NCI-H526 (cell line): ENCODE results near the gene PTPN1.
"Not testable (repeated sequence)": the region's sequence is repeated elsewhere in the genome, so short reads cannot be mapped to it uniquely, and the experiment has no call there.

Experiments used
- DNase-seq, 2 experiments: peaks; one replicate each; lab custom pipeline; 2025; lab: John Stamatoyannopoulos, UW

PTPN1 gene

DNA sequence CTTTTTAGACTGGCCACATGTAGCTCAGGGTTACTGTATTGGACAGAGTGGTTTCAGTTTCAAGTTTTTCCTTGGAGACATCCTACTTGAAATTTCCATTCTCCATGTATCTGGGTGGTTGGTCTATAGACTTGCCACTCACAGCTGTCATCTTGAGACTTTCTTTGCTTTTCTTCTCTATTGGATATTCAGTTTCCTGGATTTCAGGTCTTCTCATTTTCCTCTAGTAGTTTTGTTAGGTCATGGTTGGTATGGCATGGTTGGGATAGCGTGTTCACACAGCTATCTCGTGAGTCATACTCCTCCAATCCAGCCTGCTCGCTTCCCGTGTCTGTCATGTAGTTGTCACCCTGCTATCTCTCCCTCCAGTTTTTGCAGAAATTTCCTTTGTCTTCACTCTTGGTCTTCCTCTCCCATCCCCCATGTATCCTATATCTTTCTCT, 48.3 kb downstream of the PTPN1 start:
- no peak for DNase-seq

DNA sequence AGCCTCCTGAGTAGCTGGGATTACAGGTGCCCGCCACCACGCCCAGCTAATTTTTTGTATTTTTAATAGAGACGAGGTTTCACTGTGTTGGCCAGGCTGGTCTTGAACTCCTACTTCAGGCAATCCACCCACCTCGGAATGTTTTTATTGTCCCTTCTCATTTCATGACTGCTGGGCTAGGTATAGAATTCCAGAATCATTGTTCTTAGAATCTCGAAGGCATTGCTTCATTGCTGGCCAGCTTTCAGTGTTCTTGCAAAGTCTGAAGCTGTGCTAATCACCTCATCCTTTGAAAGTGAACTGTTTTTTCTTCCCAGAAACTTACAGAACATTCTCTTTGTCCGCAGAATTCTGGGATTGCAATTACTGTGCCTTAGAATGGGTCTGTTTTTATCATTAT, 49.0 kb downstream of the PTPN1 start:
- no peak for DNase-seq

DNA sequence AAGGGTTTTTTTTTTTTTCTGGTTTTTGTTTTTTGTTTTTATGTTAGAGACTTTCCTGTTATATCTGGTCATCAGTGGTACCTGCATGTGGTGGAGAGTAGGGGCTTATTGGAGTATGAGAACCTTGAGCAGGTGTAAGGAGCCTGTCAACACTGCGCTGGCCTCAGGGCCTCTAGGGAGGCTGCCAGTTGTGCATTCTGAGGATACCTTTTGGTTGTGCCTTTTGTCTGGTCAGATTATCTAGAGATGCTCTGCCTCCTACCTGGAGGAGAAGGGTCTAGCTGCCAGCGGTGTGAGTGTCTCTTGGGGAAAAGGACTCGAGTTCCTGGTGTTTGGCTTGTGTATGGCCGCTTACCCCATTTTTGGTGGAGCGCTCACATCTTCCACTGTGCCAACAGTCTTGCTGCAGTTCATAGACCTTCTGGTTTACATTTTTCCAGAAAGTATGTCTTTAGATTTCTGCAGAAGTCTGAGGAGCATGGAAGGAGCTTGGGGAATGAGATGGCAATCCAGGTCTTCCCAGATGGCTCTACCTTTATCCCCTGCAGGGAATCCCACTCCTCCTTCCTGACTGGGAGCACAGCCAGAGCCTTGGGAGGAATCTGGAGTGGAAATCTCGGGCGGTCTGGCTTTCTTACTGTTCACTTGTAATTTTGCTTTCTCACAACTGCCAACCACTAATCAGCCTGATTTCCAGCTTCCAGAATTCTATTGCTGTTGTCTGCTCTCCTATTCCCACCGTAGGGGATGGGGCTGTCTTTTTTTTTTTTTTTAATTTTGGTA, 49.9 kb downstream of the PTPN1 start:
- no peak for DNase-seq

DNA sequence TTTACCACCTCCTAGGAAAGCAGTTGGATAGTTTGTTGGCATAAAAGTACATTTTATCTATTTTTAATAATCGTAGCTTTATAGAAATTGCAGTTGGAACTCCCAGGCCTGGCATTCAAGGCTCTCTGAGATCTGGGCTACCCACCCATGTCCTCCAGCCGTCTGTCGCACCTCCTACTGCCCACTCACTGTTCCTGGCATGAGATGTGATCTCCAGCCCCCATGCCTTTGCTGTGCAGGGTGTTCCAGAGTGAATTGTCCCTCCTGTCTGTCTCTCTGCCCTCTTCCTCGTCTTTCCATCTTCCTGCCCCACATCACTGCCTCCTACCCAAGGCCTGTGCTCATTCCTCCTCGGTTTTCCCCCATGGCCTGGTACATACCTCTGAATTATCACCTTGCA, 50.7 kb downstream of the PTPN1 start:
- DNase-seq, result no peak

DNA sequence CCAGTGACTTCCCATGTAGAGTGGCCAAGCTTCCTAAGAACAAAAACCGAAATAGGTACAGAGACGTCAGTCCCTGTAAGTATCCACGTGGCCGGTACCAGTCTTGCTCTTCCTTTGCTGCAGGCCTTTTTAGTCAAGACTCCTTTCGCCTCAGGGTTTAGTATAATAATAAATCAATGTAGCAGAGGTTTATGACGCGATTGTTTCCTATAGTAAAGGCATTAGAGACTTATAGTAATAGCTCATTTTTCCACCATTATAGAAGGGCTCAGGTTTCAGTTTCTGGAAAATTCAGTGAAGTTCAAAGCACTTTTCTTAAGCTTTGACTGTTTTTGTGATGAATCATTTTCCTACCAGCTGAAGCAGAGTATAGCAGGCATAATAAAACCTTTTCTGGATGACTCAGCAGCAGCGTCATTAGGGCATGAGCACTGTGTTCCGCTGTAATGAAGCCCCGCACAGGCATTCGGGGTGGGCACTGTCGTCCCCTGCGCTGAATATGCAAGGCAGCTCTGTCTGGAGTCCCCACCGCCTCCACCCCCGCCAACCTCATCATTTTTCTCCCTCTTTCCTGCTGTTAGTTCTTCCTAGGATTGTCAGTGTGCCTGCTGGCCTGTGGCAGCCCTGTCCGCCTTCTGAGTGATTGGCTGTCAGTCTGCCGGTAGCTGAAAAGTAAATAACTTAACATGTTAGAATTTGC, 51.3 kb downstream of the PTPN1 start:
- DNase-seq, result peak; percentile 47 to 73

DNA sequence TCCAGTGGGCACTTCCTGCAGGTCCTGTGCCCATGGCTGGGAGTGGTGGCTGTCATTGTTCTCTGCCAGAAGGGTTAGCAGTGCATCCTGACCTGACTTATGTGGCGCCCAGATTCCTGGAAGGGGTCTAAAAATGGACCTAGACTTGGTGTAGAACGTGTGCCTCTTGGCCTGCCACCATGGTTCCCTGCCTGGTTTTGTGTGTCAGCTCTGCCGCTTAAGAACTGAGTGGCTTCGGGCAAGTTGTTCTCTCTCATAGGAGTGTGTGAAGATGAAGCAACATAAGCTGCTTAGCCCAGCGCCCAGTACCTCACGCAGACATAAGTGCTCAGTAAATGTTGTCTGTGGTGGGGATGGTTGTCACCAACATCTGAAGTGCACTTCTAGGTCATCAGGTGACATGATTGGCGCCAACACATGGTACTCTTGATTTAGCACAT, 52.1 kb downstream of the PTPN1 start:
- no peak for DNase-seq

DNA sequence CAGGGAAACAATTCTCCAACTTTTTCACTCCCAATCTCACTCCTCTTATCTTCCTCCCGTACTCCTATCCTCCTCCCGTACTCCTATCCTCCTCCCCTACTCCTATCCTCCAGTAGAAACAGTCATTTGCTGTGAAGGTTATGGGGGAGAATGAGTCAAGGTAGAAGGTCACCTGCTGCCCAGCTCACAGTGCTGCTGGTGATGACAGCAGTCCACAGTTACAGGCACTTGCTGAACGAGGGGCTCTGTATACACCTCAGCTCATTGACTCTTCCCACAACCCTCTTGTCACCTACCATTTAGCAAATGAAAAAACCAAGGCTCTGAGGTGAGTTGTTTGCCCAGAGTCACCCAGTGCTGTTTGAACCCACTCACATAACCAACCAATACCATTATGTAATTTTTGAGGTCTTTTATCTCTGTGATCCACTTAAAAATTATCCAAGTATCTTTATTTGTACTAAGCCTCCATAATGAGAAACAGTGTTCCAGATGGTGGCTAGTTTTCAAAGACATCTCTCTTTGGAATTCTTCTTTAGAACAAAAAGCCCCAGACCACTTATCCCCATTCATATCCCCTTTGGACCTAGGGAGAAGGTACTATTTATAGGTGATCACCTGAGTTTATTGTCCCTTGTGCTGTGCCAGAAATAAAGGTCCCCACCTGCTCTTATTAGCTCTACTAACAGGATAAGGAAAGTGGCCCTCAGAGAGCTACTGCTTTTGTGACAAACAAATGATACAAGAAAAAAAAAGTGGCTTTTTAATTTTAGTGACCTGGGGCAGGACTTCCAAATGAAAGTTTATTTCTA, 53.2 kb downstream of the PTPN1 start:
- DNase-seq, result no peak

DNA sequence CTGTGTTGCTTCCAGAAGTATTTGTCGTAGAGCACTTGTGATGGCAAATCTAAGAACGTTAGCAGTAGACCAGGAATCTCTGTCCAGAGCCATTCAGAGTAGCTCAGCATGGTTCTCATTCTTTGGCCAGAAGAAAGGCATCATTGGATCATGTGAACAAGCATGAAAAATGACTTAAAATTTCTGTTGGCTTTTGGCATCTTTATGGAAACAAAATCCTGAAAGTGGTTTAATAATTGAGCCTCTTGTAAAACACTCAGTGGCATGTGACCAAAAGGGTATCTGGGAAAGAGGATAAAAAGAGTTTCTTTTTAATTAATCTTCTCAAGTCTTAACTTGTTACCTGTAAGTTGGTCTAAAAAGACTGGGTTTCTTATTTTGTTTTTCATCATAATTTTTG, 55.2 kb downstream of the PTPN1 start:
- DNase-seq, result no peak

DNA sequence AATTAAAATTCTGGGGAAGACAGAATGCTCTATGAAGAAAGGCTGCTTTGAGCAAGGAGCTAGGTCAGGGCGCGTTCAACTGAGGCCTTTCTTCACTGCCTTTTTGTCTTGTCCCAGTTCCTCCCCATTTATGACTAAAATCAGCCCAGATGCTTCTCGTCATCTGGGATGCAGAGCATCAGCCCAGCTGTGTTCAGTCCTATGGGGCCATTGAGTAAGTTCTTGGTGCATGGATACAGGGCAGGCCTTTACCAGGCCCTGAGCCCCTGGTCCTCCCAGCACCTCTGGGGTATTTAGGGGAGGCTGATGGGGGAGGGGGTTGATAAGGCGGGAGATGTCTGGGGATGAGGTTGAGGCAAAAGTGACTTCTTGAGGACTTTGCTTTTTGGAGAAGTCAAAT, 55.7 kb downstream of the PTPN1 start:
- no peak for DNase-seq

DNA sequence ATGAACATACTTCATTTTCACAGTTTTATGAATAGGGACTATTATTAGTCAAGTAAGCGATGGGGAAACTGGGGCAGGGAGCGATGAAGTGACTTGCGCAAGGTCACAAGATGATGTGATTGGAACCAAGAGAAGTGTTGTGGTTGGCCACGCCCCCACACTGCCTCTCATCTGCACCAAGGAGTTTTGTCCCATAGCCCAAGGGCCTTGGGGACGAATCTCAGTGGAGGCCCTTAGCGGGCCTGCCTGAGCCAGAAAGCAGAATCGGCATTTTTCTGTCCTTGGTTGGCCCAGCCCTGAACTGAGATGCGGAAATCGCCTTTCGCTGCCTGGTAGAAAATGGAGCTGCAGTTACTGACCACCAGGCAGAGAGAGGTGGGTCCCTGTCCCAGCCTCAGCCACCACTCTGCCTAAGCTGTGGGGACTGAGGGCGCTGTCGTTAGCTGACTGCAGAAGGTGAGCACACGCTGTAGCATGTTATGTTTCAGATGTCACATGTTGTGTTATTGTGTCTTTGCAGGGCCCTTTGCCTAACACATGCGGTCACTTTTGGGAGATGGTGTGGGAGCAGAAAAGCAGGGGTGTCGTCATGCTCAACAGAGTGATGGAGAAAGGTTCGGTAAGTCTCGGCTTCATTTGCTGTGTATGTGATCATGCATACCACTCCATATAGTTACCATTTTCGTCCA, 57.8 kb downstream of the PTPN1 start:
- no peak for DNase-seq

DNA sequence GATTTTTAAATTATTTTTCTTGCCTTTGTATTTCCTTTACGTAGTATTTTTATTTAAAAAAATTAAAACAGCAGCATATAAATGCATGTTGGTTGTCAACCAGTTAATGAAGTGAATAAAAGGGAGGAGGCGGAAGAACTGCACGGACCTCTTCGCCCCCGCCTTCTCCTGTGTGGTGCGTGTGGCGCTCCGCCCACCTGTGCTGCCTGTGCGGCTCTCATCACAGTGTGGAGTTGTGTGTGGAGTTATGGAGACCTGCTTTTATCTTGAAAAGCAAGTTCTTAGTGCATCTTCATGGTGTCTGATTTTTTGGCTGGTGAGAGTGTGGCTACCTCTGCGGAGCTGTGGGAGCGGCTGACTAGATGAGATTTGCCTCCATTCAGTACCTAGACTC, 58.4 kb downstream of the PTPN1 start:
- no peak for DNase-seq

DNA sequence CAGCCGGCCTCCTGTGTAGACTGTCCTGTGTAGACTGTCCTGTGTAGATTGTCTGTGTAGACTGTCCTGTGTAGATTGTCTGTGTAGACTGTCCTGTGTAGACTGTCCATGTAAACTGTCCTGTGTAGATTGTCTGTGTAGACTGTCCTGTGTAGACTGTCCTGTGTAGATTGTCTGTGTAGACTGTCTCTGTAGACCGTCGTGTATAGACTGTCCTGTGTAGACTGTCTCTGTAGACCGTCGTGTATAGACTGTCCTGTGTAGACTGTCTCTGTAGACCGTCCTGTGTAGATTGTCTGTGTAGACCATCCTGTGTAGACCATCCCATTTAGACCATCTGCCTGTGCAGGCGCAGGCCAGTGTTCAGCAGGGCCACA, 59.3 kb downstream of the PTPN1 start:
- not testable (repeated sequence) for DNase-seq

DNA sequence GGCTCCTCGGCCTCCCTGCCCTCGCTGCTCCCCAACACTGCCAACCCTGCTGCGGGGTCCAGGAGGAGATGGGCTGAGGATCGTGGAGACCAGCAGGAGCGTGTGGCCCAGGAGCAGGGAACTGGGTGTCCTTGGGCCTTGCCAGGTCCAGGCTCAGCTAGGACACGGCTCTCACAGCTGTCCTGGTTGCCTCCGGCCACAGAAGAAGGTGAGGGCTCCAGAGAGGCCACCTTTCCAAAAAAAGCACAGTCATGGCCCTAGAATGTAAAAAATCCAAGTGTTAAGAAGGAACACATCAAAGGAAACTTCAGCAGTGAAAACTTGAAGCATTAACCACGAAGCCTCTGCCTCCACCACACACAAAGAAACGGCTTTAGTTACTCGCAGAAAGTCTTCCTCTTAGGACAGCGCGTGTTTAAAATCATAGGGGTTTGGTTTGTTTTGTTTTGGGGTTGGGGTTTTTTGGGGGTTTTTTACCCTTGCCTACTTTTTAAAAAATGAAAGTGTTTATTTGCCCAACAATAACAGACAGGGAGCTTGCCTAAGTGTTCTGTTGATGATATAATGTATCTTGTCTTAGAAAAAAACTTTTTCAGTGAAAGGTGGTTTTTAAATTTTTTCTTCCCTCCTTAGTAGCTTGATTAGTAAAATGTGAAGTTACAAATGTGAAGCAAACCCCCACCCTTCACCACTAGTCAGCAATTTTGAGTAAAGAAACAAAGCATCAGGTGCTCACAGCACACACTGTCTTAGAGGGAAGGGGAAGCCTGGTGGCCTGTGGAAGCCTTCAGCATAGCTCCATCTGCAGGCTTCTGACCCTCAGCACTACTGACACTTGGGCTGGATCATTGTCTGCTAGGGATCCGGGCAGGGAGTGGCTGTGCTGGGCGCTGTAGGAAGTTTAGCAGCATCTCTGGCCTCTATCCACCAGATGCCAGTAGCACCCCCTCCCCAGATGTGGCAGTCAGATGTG, 60.0 kb downstream of the PTPN1 start:
- DNase-seq, result no peak

DNA sequence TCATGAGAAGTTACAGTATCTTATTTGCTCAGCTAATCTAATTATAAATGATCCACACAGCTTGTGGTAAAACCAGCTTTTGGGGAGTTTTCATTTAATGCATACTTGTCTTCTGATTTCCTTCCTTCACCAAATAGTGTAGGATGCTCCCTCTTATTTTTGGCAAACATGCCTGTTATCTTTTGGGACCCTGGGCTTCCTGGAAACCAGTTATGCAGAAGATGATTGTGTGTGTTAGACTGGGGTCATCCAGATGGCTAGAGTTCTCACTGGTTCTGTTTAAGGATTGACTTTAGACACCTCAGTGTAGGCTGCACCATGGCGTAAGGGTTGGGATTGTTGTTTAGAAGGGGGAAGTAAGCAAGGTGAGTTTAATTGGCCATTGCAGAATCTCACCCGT, 61.3 kb downstream of the PTPN1 start:
- DNase-seq, result no peak

DNA sequence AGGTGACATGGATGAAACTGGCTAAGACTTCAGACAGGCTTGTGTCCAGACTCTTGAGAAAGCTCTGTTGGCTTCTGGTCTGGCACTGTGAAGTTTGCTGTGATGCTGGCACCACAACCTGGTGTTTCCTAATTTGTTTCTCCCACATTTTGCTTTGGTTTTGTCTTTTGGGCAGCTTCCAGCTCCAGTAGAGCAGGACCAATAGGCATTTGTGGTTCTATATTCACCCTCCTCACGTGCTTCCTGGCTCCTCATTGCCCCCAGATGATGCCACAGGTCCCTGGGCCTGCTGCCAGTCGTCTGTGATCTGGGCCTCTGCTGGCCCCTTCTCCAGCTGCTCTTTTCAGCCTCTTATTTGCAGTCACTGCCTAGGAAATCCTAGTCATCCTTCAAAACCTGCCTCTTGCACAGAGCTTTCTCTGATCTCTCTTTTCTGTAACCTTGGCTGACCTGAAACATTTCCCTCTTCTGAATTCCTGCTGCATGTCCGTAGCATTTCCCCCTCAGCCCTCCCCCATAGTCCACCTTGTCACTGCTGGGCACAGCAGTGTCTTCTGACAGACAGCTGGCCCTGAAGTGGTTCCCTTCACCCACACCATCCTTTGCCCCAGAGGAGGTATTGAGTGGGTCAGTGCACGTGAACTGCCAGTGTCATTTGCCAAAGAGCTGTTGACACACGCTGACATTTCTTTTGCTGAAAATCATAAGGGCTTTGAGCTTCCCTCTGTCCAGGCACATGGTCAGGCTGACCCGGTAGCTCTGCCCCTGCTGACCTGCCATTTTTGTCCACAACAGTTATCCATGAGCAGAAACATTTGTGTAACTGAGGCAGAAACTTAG, 63.0 kb downstream of the PTPN1 start:
- DNase-seq, result no peak

DNA sequence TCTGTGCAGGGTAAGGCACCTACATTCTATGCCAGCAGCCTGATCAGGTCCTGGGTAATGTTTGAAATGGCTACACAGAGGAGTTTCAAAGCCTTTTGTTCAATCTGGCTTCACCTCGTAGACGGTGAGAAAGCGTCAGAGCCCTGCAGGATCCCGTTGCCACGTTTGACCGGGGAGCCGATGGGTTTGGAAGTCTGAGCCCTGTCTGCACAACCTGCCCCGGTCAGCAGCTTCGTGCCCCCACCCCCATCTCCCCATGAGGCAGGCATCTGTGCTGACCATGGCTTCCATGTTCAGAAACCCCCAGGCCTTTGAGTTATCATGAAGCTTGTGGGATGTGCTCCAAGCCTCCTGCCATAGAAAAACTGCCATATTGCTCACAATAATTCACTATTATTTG, 63.9 kb downstream of the PTPN1 start:
- DNase-seq, result no peak

DNA sequence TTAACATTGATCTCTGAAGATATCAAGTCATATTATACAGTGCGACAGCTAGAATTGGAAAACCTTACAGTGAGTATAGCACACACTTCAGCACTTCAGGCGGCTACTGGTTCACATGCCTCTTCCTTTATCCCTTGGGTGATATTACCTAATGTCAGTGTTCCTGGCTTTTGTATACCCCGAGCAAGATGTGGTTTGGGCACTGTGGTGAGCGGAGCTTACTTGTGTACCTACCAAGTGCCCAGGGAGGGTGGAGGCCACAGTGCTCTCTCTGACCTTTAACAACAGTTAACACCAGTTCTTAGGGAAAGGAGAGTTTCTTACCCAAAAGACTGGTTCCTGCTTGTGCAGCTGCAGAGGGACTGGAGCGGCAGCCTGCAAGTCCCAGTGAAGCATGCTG, 64.4 kb downstream of the PTPN1 start:
- DNase-seq, result no peak

DNA sequence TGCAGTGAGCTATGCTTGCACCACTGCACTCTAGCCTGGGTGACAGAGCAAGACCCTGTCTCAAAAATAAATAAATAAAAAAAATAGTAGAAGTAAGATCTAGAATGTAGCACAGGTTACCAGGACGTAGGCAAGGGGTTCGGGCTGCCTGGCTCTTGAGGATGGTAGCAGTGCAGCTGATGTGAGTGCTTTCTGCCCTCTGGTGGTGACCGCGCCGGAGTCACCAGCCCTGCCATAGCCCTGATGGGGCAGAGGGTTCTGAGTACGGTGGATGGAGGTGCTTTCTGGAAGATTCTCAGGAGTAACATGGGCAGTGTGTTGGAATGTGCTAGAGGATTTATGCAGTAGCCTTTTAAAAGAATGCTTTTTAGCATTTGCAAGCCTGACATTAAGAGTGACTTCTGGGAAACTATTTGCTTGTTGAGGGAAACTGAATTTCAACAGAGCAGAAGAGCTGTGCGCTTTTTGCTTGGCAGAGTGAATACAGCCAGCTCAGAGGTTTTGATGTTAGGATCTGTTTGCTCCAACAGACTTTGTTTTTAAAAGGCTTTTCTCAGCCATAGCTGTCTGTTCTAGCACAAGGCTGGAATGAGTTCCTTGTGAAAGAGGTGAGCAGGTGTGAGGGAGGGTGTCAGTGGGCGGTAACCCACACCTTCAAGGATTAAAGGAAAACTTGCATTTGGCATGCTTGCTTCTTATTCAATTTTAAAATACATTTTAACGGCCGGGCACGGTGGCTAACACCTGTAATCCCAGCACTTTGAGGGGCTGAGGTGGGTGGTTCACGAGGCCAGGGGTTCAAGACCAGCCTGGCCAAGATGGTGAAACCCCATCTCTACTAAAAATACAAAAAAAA, 65.9 kb downstream of the PTPN1 start:
- DNase-seq, result peak in 1 of 2 experiments; percentile 77
